Measurements from ENCODE around the gene SLC19A2. TPM values are rescaled to one million over a fixed set of nuclear protein-coding genes. Genes with fewer than 3 reads are reported as not detected.

The SLC19A2 gene
- total and polyA plus RNA-seq, 3 donors from 2014 or later = 14.6 to 26.5 (median 22.5) TPM

GRCh38 chr1:169495046-169495775 lies 9.5 kb upstream of the SLC19A2 start:
- TF ChIP-seq POLR2A (IDR thresholded peaks at IDR 0.05) = no peak
- TF ChIP-seq CTCF (IDR thresholded peaks at IDR 0.05) = no peak

GRCh38 chr1:169494343-169494742 lies 8.6 kb upstream of the SLC19A2 start:
- Histone ChIP-seq H3K4me3 (no peak overlapping the region), H3K27ac (no peak overlapping the region), H3K27me3 (no peaks in the 10 kb centered on the region), H3K4me1 (no peaks in the 10 kb centered on the region), H3K36me3 (ENCODE audit: low read depth, missing control alignments) (no peaks in the 10 kb centered on the region), H3K9me3 (no peaks in the 10 kb centered on the region)
- WGBS, 2 donors = 54 to 76% methylated on average over 3 of the region's 3 CpGs
- no peak for DNase-seq
- intact Hi-C loops (cut with DNase I; ENCODE audit: low total_unique reads) = no loop called here
- TF ChIP-seq CTCF (IDR thresholded peaks at IDR 0.05) (no peak), POLR2A (IDR thresholded peaks at IDR 0.05) (no peak)

More at GRCh38 chr1:169495046-169495775, 9.5 kb upstream of the SLC19A2 start:
- no peak overlapping the region for H3K4me3 ChIP-seq
- no peak for DNase-seq
- H3K27me3 ChIP-seq = no peaks in the 10 kb centered on the region
- no peaks in the 10 kb centered on the region for H3K36me3 ChIP-seq (ENCODE audit: low read depth, missing control alignments)
- H3K9me3 ChIP-seq = no peaks in the 10 kb centered on the region
- no peaks in the 10 kb centered on the region for H3K4me1 ChIP-seq
- no peak overlapping the region for H3K27ac ChIP-seq
- intact Hi-C loops (cut with DNase I; ENCODE audit: low total_unique reads) = no loop called here

GRCh38 chr1:169493251-169493650 lies 7.5 kb upstream of the SLC19A2 start:
- no peaks in the 10 kb centered on the region for H3K27me3 ChIP-seq
- H3K27ac ChIP-seq = no peak overlapping the region
- DNase-seq = no peak
- intact Hi-C loops (cut with DNase I; ENCODE audit: low total_unique reads) = no loop called here
- WGBS, 2 donors = 83 to 84% methylated on average over 1 of the region's 1 CpG
- no peaks in the 10 kb centered on the region for H3K36me3 ChIP-seq (ENCODE audit: low read depth, missing control alignments)
- H3K4me3 ChIP-seq = no peak overlapping the region
- H3K9me3 ChIP-seq = no peaks in the 10 kb centered on the region
- H3K4me1 ChIP-seq = no peaks in the 10 kb centered on the region
- TF ChIP-seq POLR2A (IDR thresholded peaks at IDR 0.05) (no peak), CTCF (IDR thresholded peaks at IDR 0.05) (no peak)

- Histone ChIP-seq H3K9me3 (no peaks in the 10 kb centered on the region), H3K27me3 (no peaks in the 10 kb centered on the region), H3K27ac (no peak overlapping the region), H3K4me3 (no peak overlapping the region), H3K36me3 (ENCODE audit: low read depth, missing control alignments) (no peaks in the 10 kb centered on the region), H3K4me1 (peaks cover 2% of the 10 kb centered on the region)
- intact Hi-C loops (cut with DNase I; ENCODE audit: low total_unique reads) = no loop called here
- 78 to 90% methylated on average over 3 of the region's 3 CpGs for WGBS, 2 donors
- TF ChIP-seq POLR2A (IDR thresholded peaks at IDR 0.05) (no peak), CTCF (IDR thresholded peaks at IDR 0.05) (no peak)
- DNase-seq = no peak
Observed at GRCh38 chr1:169491845-169492281, 6.1 kb upstream of the SLC19A2 start.

GRCh38 chr1:169488157-169488556 lies 2.4 kb upstream of the SLC19A2 start:
- DNase-seq = no peak
- Histone ChIP-seq H3K4me1 (peaks cover 7% of the 10 kb centered on the region), H3K4me3 (no peak overlapping the region), H3K9me3 (no peaks in the 10 kb centered on the region), H3K27me3 (no peaks in the 10 kb centered on the region), H3K27ac (no peak overlapping the region), H3K36me3 (ENCODE audit: low read depth, missing control alignments) (no peaks in the 10 kb centered on the region)
- intact Hi-C loops (cut with DNase I; ENCODE audit: low total_unique reads) = no loop called here
- WGBS, 2 donors = 67 to 79% methylated on average over 4 of the region's 4 CpGs
- TF ChIP-seq POLR2A (IDR thresholded peaks at IDR 0.05) (no peak), CTCF (IDR thresholded peaks at IDR 0.05) (no peak)
